WERI-Rb-1 (cell line): ENCODE results near the gene INSR.
"Not testable (repeated sequence)": the region's sequence is repeated elsewhere in the genome, so short reads cannot be mapped to it uniquely, and the experiment has no call there.

ENCODE experiments used
- DNase-seq: peaks from one replicate; pipeline ENCODE4 v3.0.0-alpha.2; 2020
- H3K27ac ChIP-seq: fragments of 250-450 bp; sonication (Bioruptor Pico); 2 replicates; pipeline ENCODE4 v1.5.1; 2020; ENCODE audit warnings: mild to moderate bottlenecking, moderate library complexity
- H3K27me3 ChIP-seq: fragments of 250-450 bp; sonication (Bioruptor Pico); 2 replicates; pipeline ENCODE4 v1.5.1; 2021; ENCODE audit warnings: mild to moderate bottlenecking, low read depth, moderate library complexity; ENCODE audit not compliant: insufficient read depth, severe bottlenecking
- H3K36me3 ChIP-seq: fragments of 250-450 bp; sonication (Bioruptor Pico); 2 replicates; pipeline ENCODE4 v1.5.1; 2020; ENCODE audit warnings: mild to moderate bottlenecking, moderate library complexity
- H3K4me3 ChIP-seq: 2 replicates; pipeline ENCODE4 v1.5.1; 2011; ENCODE audit warnings: low read depth, mild to moderate bottlenecking, control low read depth, low read length
- H3K9me3 ChIP-seq: fragments of 250-450 bp; sonication (Bioruptor Pico); 2 replicates; pipeline ENCODE4 v1.5.1; 2021; ENCODE audit warnings: mild to moderate bottlenecking, moderate library complexity; ENCODE audit not compliant: severe bottlenecking
- TF ChIP-seq, protein P1 (sequence below): IDR thresholded peaks from 2 replicates; pipeline ENCODE4 v1.5.1; 2011; ENCODE audit warnings: low read depth, mild to moderate bottlenecking, control low read depth, inconsistent platforms, low read length

INSR gene

GRCh38 chr19:7214324-7215089 lies 79.7 kb downstream of the INSR start:
- Histone ChIP-seq H3K36me3 (no peaks in the 10 kb centered on the region), H3K27me3 (no peaks in the 10 kb centered on the region), H3K4me3 (no peak overlapping the region), H3K27ac (no peak overlapping the region), H3K9me3 (no peaks in the 10 kb centered on the region)
- TF ChIP-seq, protein P1, sequence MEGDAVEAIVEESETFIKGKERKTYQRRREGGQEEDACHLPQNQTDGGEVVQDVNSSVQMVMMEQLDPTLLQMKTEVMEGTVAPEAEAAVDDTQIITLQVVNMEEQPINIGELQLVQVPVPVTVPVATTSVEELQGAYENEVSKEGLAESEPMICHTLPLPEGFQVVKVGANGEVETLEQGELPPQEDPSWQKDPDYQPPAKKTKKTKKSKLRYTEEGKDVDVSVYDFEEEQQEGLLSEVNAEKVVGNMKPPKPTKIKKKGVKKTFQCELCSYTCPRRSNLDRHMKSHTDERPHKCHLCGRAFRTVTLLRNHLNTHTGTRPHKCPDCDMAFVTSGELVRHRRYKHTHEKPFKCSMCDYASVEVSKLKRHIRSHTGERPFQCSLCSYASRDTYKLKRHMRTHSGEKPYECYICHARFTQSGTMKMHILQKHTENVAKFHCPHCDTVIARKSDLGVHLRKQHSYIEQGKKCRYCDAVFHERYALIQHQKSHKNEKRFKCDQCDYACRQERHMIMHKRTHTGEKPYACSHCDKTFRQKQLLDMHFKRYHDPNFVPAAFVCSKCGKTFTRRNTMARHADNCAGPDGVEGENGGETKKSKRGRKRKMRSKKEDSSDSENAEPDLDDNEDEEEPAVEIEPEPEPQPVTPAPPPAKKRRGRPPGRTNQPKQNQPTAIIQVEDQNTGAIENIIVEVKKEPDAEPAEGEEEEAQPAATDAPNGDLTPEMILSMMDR: no peak
- no peak for DNase-seq

GRCh38 chr19:7213628-7214323 lies 80.4 kb downstream of the INSR start:
- Histone ChIP-seq H3K36me3 (no peaks in the 10 kb centered on the region), H3K4me3 (no peak overlapping the region), H3K27ac (no peak overlapping the region), H3K9me3 (no peaks in the 10 kb centered on the region), H3K27me3 (no peaks in the 10 kb centered on the region)
- TF ChIP-seq, protein P1: no peak
- DNase-seq: no peak

- H3K36me3 ChIP-seq: no peaks in the 10 kb centered on the region
- TF ChIP-seq, protein P1: no peak
- no peaks in the 10 kb centered on the region for H3K9me3 ChIP-seq
- no peak overlapping the region for H3K27ac ChIP-seq
- H3K27me3 ChIP-seq: no peaks in the 10 kb centered on the region
- H3K4me3 ChIP-seq: no peak overlapping the region
- DNase-seq: no peak
These were observed 82.8 kb downstream of the INSR start for GRCh38 chr19:7211191-7211951.

GRCh38 chr19:7210359-7210758 lies 83.9 kb downstream of the INSR start:
- Histone ChIP-seq H3K36me3 (no peaks in the 10 kb centered on the region), H3K27ac (no peak overlapping the region), H3K9me3 (no peaks in the 10 kb centered on the region), H3K27me3 (no peaks in the 10 kb centered on the region), H3K4me3 (no peak overlapping the region)
- TF ChIP-seq, protein P1: no peak
- DNase-seq: no peak

- not testable (repeated sequence) for H3K36me3 ChIP-seq, H3K27ac ChIP-seq
These were observed 84.5 kb downstream of the INSR start for GRCh38 chr19:7209597-7210325.

GRCh38 chr19:7209036-7209435 lies 85.2 kb downstream of the INSR start:
- not testable (repeated sequence) for H3K36me3 ChIP-seq, H3K4me3 ChIP-seq, H3K27ac ChIP-seq, H3K27me3 ChIP-seq, DNase-seq, H3K9me3 ChIP-seq

More at GRCh38 chr19:7209597-7210325, 84.5 kb downstream of the INSR start:
- not testable (repeated sequence) for H3K4me3 ChIP-seq, DNase-seq, H3K27me3 ChIP-seq, H3K9me3 ChIP-seq
